Measurements from ENCODE around the gene TMEM86B. TPM values are rescaled to one million over a fixed set of nuclear protein-coding genes. Genes with fewer than 3 reads are reported as not detected.
A peak's percentile ranks its signal among the peaks of the same experiment; 100 is the strongest.

TMEM86B gene
- total RNA-seq, 4 donors from 2014 or later: 1.7 to 3.8 (median 1.8) TPM; not detected in 1

DNA sequence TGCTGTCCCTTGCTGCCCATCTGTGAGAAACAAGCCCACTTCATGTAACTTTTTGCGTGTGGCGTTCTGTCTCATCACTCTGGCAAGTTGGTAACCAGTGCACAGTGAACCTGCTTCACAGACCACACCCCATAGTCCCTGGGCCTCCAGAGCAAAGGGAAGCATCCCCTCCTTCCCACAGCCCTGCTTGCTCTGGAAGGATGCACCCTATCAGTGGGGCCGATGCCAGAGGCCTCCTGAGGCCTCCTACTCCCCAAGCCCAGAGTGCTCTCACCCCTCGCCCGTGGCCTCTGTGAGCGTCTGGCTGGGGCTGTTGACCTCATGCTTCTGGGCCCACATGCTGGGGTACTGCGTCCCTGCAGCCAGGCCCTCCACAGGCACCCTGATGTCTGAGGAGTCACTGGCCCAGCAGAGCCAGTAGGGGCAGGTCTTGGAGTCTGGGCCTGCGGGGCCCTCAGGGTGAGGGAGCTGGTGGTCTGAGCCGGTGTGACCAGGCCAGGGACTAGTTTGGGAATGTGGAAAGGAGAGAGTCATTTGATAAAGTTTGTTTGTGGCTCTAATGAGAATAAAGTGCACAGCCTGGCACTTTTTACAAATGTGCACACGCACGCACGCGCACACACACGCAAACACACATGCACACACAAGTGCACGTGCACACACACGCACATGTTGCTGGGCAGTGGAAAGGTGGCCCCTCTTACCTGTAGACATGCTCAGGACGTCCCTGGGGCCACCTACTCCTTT lies 5.1 kb downstream of the TMEM86B start:
- H3K27ac ChIP-seq: no peak overlapping the region
- peaks cover 0 to 24% of the 10 kb centered on the region in 2 donors for H3K36me3 ChIP-seq
- ATAC-seq: no peak
- H3K4me1 ChIP-seq: peaks cover 0 to 7% (median 0%) of the 10 kb centered on the region in 3 donors
- H3K9me3 ChIP-seq: peaks cover 0 to 10% (median 0%) of the 10 kb centered on the region in 3 donors
- WGBS, 2 donors (ENCODE audit: low coverage in 1 of 2): 80 to 88% methylated on average over 6 to 10 of the region's 17 CpGs
- no peaks in the 10 kb centered on the region for H3K27me3 ChIP-seq
- TF ChIP-seq POLR2A (IDR thresholded peaks at IDR 0.05) (no peak), POLR2AphosphoS5 (IDR thresholded peaks at IDR 0.05) (no peak), EP300 (IDR thresholded peaks at IDR 0.05) (no peak)
- TF ChIP-seq, protein P1, sequence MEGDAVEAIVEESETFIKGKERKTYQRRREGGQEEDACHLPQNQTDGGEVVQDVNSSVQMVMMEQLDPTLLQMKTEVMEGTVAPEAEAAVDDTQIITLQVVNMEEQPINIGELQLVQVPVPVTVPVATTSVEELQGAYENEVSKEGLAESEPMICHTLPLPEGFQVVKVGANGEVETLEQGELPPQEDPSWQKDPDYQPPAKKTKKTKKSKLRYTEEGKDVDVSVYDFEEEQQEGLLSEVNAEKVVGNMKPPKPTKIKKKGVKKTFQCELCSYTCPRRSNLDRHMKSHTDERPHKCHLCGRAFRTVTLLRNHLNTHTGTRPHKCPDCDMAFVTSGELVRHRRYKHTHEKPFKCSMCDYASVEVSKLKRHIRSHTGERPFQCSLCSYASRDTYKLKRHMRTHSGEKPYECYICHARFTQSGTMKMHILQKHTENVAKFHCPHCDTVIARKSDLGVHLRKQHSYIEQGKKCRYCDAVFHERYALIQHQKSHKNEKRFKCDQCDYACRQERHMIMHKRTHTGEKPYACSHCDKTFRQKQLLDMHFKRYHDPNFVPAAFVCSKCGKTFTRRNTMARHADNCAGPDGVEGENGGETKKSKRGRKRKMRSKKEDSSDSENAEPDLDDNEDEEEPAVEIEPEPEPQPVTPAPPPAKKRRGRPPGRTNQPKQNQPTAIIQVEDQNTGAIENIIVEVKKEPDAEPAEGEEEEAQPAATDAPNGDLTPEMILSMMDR (IDR thresholded peaks at IDR 0.05): no peak
- no peak overlapping the region for H3K4me3 ChIP-seq

DNA sequence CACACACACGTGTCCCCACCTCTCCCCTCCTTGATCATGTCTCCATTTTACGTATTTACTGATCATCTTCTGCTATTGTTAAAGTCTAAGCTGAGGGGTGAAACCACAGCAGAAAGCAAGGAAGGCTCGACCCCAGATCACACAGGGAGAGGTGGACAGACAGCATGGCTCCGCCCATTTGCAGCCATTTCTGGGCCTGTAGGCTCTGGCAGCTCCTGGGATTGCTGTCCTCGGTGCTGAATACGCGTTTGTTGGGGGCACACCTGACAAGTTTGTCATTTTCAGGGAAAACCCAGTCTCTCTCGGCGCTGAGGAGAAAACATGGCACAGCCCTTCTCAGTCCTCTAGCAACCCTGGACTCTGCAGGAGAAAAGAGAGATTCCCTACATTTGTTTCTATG lies 8.0 kb downstream of the TMEM86B start:
- Histone ChIP-seq H3K9me3 (peaks cover 0 to 10% (median 0%) of the 10 kb centered on the region in 3 donors), H3K27ac (no peak overlapping the region), H3K27me3 (peaks cover 20% of the 10 kb centered on the region), H3K4me1 (peaks cover 0 to 13% (median 10%) of the 10 kb centered on the region in 3 donors), H3K36me3 (no peaks in the 10 kb centered on the region), H3K4me3 (no peak overlapping the region)
- WGBS, 2 donors (ENCODE audit: low coverage in 1 of 2): 62 to 86% methylated on average over 2 to 5 of the region's 9 CpGs
- TF ChIP-seq POLR2A (IDR thresholded peaks at IDR 0.05): no peak
- TF ChIP-seq EP300 (IDR thresholded peaks at IDR 0.05): no peak
- no peak for TF ChIP-seq POLR2AphosphoS5 (IDR thresholded peaks at IDR 0.05)
- no peak for ATAC-seq

DNA sequence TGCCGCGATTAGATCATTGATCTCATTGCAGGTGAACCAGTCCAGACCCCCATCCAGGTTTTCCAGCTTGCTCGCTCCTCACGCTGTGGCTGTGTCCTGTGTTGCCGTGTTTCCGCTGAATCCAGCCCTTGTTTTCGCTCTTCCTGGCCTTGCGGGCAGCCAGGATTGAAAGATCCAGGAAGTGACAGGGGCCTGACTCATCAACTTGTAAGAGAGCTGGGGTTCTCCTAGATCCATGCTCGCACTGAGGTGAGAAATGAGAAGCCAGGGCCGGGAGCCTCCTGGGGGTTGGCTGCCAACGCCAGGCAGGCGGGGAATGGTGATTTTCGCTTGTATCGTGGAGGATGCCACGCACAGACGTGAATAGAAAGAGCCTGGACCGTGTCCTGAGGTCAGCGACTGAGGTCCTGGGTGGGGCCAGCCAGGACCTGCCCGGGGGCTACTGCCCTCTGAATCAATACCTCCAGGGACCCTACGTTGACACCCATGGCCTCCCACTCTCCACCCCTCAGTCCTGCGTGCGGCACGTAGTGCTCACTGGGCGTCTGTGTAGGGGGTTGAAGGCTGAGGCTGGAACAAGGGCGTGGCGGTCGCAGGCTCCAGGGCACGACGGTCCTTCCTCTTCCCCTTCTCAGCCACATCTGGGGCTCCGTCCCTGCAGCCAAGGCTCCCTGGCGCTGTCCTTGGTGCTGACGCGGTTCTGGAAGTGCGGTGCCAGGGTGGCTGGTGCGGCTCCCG lies 11.9 kb downstream of the TMEM86B start:
- H3K27ac ChIP-seq: peak overlapping the region in 3 of 4 donors; percentile 51 to 57 (median 56)
- H3K36me3 ChIP-seq: no peaks in the 10 kb centered on the region
- peaks cover 59% of the 10 kb centered on the region for H3K27me3 ChIP-seq
- peak; percentile 91 for ATAC-seq
- H3K9me3 ChIP-seq: peaks cover 0 to 28% (median 0%) of the 10 kb centered on the region in 3 donors
- WGBS, 2 donors (ENCODE audit: low coverage in 1 of 2): 1 to 23% methylated on average over 4 to 10 of the region's 36 CpGs
- TF ChIP-seq POLR2AphosphoS5 (IDR thresholded peaks at IDR 0.05): peak; percentile 37
- TF ChIP-seq POLR2A (IDR thresholded peaks at IDR 0.05): no peak
- TF ChIP-seq, protein P1 (IDR thresholded peaks at IDR 0.05): no peak
- no peak for TF ChIP-seq EP300 (IDR thresholded peaks at IDR 0.05)
- peak overlapping the region in 1 of 2 donors; percentile 44 for H3K4me3 ChIP-seq
- H3K4me1 ChIP-seq: peaks cover 0 to 13% (median 10%) of the 10 kb centered on the region in 3 donors

DNA sequence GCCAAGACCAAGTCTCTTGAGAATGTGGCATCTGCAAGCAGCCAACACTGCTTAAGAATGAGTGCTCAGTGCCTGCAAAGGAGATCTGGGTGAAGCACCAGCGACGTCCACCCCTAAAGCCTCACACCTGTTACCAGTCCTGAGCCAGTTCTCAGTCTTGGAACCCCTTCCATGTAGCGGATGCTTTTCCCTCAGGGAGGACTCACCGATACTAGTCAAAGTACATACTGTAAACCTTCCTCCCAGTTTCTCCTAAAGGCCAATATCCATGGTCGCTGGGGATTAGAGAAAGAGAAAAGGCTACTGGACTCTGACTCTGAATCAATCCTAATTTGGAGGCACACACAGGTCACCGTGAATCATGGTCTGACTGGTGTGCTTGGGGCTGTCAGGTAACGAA lies 15.0 kb downstream of the TMEM86B start:
- TF ChIP-seq EP300 (IDR thresholded peaks at IDR 0.05) (no peak), POLR2AphosphoS5 (IDR thresholded peaks at IDR 0.05) (no peak), POLR2A (IDR thresholded peaks at IDR 0.05) (no peak)
- TF ChIP-seq, protein P1 (IDR thresholded peaks at IDR 0.05): no peak
- Histone ChIP-seq H3K9me3 (peaks cover 0 to 17% (median 0%) of the 10 kb centered on the region in 3 donors), H3K36me3 (no peaks in the 10 kb centered on the region), H3K4me1 (peaks cover 0 to 13% (median 10%) of the 10 kb centered on the region in 3 donors), H3K27me3 (peaks cover 65% of the 10 kb centered on the region), H3K27ac (no peak overlapping the region), H3K4me3 (no peak overlapping the region)
- no peak for ATAC-seq
- 58 to 78% methylated on average over 5 to 6 of the region's 7 CpGs for WGBS, 2 donors (ENCODE audit: low coverage in 1 of 2)

DNA sequence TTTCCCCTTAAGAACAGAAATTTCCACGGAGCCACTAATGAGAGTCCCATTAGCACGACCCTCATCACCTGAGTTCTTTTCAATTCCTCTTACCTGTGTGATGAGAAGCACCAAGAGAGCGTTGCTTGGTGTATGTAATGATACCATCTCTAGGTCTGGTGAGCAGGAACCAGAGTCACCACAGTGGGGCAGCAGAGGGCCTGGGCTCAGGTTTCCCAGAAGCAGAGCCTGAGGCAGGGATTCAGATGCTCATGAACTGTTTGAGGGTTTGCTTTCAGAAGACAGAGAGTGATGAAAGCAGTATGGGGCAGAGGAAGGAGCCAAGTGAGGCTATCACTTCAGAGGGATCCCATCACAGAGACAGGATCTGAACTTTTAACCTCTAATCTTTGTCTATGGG lies 16.1 kb downstream of the TMEM86B start:
- H3K27me3 ChIP-seq: peaks cover 68% of the 10 kb centered on the region
- no peak overlapping the region for H3K4me3 ChIP-seq
- no peaks in the 10 kb centered on the region for H3K36me3 ChIP-seq
- H3K9me3 ChIP-seq: peaks cover 0 to 17% (median 0%) of the 10 kb centered on the region in 3 donors
- TF ChIP-seq POLR2A (IDR thresholded peaks at IDR 0.05) (no peak), POLR2AphosphoS5 (IDR thresholded peaks at IDR 0.05) (no peak), EP300 (IDR thresholded peaks at IDR 0.05) (no peak)
- TF ChIP-seq, protein P1 (IDR thresholded peaks at IDR 0.05): peak in 1 of 4 experiments; percentile 7
- peaks cover 0 to 14% (median 10%) of the 10 kb centered on the region in 3 donors for H3K4me1 ChIP-seq
- WGBS, 2 donors (ENCODE audit: low coverage in 1 of 2): 56 to 85% methylated on average over 1 to 3 of the region's 3 CpGs
- ATAC-seq: no peak
- no peak overlapping the region for H3K27ac ChIP-seq
